OCI-LY7 (cell line): ENCODE data around the gene TXNDC11.

Experiments used
- EZH2phosphoT487 ChIP-seq: fragments of 200-600 bp; sonication (generic); IDR thresholded peaks from 2 replicates; pipeline ENCODE4 v1.6.1; 2018; ENCODE audit warnings: low read depth, borderline replicate concordance, mild to moderate bottlenecking, mixed run types, antibody characterized with exemption, low read length, moderate library complexity, mixed read lengths
- TF ChIP-seq, protein P1 (sequence below): fragments of 200-600 bp; sonication (generic); conservative IDR thresholded peaks from 2 replicates; pipeline ENCODE4 v1.5.1; 2014; ENCODE audit warnings: mild to moderate bottlenecking, antibody characterized with exemption, low read length, moderate library complexity, mixed read lengths

DNA sequence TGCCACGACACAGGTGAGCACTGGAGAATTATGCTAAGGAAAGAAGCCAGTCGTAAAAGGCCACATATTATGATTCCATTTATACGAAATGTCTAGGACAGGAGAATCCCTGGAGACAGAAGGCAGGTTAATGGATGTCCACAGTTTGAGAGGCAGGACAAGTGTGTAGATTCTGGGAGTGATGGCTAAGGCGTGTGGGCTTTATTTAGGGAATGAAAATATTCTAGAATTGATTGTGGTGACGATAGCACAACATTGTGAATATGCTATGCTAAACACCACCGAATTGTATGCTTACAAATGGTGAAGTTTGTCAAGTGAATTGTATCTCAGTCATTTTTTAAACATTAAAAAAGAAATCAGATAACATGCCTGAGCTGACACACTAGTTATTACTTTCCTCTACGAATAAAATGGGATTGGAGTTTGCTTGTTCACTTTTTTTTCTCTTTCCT, 5.3 kb upstream of the TXNDC11 start:
- TF ChIP-seq, protein P1, sequence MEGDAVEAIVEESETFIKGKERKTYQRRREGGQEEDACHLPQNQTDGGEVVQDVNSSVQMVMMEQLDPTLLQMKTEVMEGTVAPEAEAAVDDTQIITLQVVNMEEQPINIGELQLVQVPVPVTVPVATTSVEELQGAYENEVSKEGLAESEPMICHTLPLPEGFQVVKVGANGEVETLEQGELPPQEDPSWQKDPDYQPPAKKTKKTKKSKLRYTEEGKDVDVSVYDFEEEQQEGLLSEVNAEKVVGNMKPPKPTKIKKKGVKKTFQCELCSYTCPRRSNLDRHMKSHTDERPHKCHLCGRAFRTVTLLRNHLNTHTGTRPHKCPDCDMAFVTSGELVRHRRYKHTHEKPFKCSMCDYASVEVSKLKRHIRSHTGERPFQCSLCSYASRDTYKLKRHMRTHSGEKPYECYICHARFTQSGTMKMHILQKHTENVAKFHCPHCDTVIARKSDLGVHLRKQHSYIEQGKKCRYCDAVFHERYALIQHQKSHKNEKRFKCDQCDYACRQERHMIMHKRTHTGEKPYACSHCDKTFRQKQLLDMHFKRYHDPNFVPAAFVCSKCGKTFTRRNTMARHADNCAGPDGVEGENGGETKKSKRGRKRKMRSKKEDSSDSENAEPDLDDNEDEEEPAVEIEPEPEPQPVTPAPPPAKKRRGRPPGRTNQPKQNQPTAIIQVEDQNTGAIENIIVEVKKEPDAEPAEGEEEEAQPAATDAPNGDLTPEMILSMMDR, result no peak
- TF ChIP-seq EZH2phosphoT487, result no peak
